Keratinocyte (primary cell): ENCODE measurements around the gene MDFIC2.

ENCODE experiments used
- EZH2 ChIP-seq: IDR thresholded peaks from one replicate; pipeline ENCODE4 v1.6.1; 2012; ENCODE audit warnings: inconsistent platforms, mild to moderate bottlenecking, low read length, moderate library complexity
- TF ChIP-seq, protein P1 (sequence below), 3 experiments: IDR thresholded peaks in 1 of 3; conservative IDR thresholded peaks in 1 of 3; optimal IDR thresholded peaks in 1 of 3; 2 replicates in 2 of 3; 3 replicates in 1 of 3; pipeline versions ENCODE3 to v1.5.1; 2011; ENCODE audit warnings: low read length in 3 of 3, mild to moderate bottlenecking in 3 of 3, moderate library complexity in 2 of 3, control low read depth in 1 of 3, inconsistent platforms in 1 of 3; ENCODE audit not compliant: insufficient read depth in 2 of 3; ENCODE audit errors: extremely low read depth in 1 of 3

GRCh38 chr3:70272798-70273197, 39.6 kb downstream of the MDFIC2 start:
- TF ChIP-seq, protein P1, sequence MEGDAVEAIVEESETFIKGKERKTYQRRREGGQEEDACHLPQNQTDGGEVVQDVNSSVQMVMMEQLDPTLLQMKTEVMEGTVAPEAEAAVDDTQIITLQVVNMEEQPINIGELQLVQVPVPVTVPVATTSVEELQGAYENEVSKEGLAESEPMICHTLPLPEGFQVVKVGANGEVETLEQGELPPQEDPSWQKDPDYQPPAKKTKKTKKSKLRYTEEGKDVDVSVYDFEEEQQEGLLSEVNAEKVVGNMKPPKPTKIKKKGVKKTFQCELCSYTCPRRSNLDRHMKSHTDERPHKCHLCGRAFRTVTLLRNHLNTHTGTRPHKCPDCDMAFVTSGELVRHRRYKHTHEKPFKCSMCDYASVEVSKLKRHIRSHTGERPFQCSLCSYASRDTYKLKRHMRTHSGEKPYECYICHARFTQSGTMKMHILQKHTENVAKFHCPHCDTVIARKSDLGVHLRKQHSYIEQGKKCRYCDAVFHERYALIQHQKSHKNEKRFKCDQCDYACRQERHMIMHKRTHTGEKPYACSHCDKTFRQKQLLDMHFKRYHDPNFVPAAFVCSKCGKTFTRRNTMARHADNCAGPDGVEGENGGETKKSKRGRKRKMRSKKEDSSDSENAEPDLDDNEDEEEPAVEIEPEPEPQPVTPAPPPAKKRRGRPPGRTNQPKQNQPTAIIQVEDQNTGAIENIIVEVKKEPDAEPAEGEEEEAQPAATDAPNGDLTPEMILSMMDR (optimal IDR thresholded peaks at IDR 0.05 in 1 of 3, IDR thresholded peaks at IDR 0.05 in 1 of 3, conservative IDR thresholded peaks at IDR 0.05 in 1 of 3; ENCODE audit: extremely low read depth in 1 of 3, insufficient read depth in 2 of 3, low read length in 3 of 3) = no peak
- no peak for TF ChIP-seq EZH2
